K562 (cell line): Measurements from ENCODE around the gene FLAD1. TPM values are rescaled to one million over a fixed set of nuclear protein-coding genes. Genes with fewer than 3 reads are reported as not detected.
A peak's percentile ranks its signal among the peaks of the same experiment; 100 is the strongest.

Experiments used
- CHAMP1 ChIP-seq: fragments of 450-650 bp; IDR thresholded peaks from 2 replicates; pipeline ENCODE4 v1.6.1; 2016; ENCODE audit warnings: mild to moderate bottlenecking
- CHD1 ChIP-seq: fragments of 200-600 bp; sonication (generic); IDR thresholded peaks from one replicate; pipeline ENCODE4 v1.6.1; 2012; ENCODE audit warnings: mild to moderate bottlenecking, moderate library complexity, low read length, inconsistent platforms
- CHD2 ChIP-seq: IDR thresholded peaks from 2 replicates; pipeline ENCODE4 v1.6.1; 2011; ENCODE audit warnings: low read depth, low read length
- DMBX1 ChIP-seq: fragments of 250-450 bp; sonication (Bioruptor Pico); IDR thresholded peaks from 2 replicates; pipeline ENCODE4 v1.8.0; 2022; ENCODE audit warnings: inconsistent platforms, mild to moderate bottlenecking, moderate library complexity, borderline replicate concordance
- JUN ChIP-seq, 2 experiments: sonication (generic) in 1 of 2; formaldehyde crosslinking in 1 of 2; IDR thresholded peaks; 2 replicates each; pipeline versions ENCODE4 v1.6.1 to v1.8.0; 2012 to 2022; ENCODE audit warnings: borderline replicate concordance in 2 of 2, mild to moderate bottlenecking in 2 of 2, improper control_type of control experiment in 1 of 2, low read depth in 1 of 2, low read length in 1 of 2, missing genetic modification reagents in 1 of 2
- MEF2D ChIP-seq: conservative IDR thresholded peaks from 2 replicates; pipeline ENCODE4 v1.6.1; 2016; ENCODE audit warnings: low read depth, missing genetic modification characterization, missing compliant biosample characterization
- MLLT1 ChIP-seq, 2 experiments: fragments of 450-650 bp; IDR thresholded peaks; 2 replicates each; pipeline ENCODE4 v1.6.1; 2016
- PBX2 ChIP-seq, 2 experiments: IDR thresholded peaks in 1 of 2; conservative IDR thresholded peaks in 1 of 2; 2 replicates each; pipeline ENCODE4 v1.6.1; 2016; ENCODE audit warnings: low read depth in 2 of 2, mild to moderate bottlenecking in 1 of 2, missing compliant biosample characterization in 1 of 2, missing genetic modification characterization in 1 of 2, moderate library complexity in 1 of 2
- POLR2AphosphoS5 ChIP-seq: IDR thresholded peaks from 2 replicates; pipeline ENCODE4 v1.6.1; 2011; ENCODE audit warnings: mild to moderate bottlenecking, low read depth, low read length, moderate library complexity; ENCODE audit not compliant: control insufficient read depth, insufficient read depth
- RBM15 ChIP-seq: fragments of 200-400 bp; formaldehyde crosslinking; IDR thresholded peaks from 2 replicates; pipeline ENCODE4 v1.6.1; 2018; ENCODE audit warnings: mild to moderate bottlenecking, low read length, moderate library complexity; ENCODE audit not compliant: insufficient read depth
- SMAD4 ChIP-seq: fragments of 250-450 bp; sonication (Bioruptor Pico); conservative IDR thresholded peaks from 2 replicates; pipeline ENCODE4 v1.8.0; 2021; ENCODE audit warnings: inconsistent platforms, mild to moderate bottlenecking, moderate library complexity
- SPI1 ChIP-seq: IDR thresholded peaks from 2 replicates; pipeline ENCODE4 v1.6.1; 2011; ENCODE audit warnings: low read depth, low read length, control low read depth, borderline replicate concordance
- SRSF9 ChIP-seq: fragments of 200-400 bp; formaldehyde crosslinking; IDR thresholded peaks from 2 replicates; pipeline ENCODE4 v1.6.1; 2017; ENCODE audit warnings: low read depth, low read length, borderline replicate concordance
- THRAP3 ChIP-seq: fragments of 450-650 bp; IDR thresholded peaks from 2 replicates; pipeline ENCODE4 v1.6.1; 2016; ENCODE audit warnings: mild to moderate bottlenecking, inconsistent platforms, borderline replicate concordance
- ZNF146 ChIP-seq: IDR thresholded peaks from one replicate; pipeline ENCODE4 v1.6.1; 2018; ENCODE audit warnings: missing compliant biosample characterization; ENCODE audit not compliant: unreplicated experiment
- ZNF175 ChIP-seq: fragments of 200-800 bp; sonication (Bioruptor generic); IDR thresholded peaks from 2 replicates; pipeline ENCODE4 v1.6.1; 2016; ENCODE audit warnings: low read depth, mild to moderate bottlenecking, missing genetic modification characterization, missing compliant biosample characterization
- ZNF212 ChIP-seq: fragments of 450-650 bp; formaldehyde crosslinking; IDR thresholded peaks from 2 replicates; pipeline ENCODE4 v1.4.0; 2020; ENCODE audit warnings: mild to moderate bottlenecking
- ZNF3 ChIP-seq: fragments of 250-450 bp; sonication (Bioruptor Pico); IDR thresholded peaks from 2 replicates; pipeline ENCODE4 v1.5.0; 2021; ENCODE audit warnings: mild to moderate bottlenecking, moderate library complexity
- ZNF431 ChIP-seq: sonication (generic); formaldehyde crosslinking; IDR thresholded peaks from 2 replicates; pipeline ENCODE4 v1.8.0; 2022; ENCODE audit warnings: mild to moderate bottlenecking, missing genetic modification reagents
- polyA plus RNA-seq, 8 experiments: library from polyadenylated mRNA; depleted of rRNA in 4 of 8; stranded (reverse) in 5 of 8; unstranded in 3 of 8; fragments of >200 nt; fragmentation: Nextera tagmentation in 2 of 8; fragmentation: Illumina TruSeq in 1 of 8; extraction: Ambion mirVana in 2 of 8; extraction: Trizol in 1 of 8; gene quantifications; 2 replicates each; pipeline versions ENCODE4 v1.2.1 to v1.2.3, GENCODE V29; 2011 to 2014; ENCODE audit warnings: inconsistent platforms in 1 of 8, missing spikeins in 1 of 8
- total RNA-seq, 7 experiments: library from RNA; depleted of rRNA in 6 of 7; stranded (reverse); fragments of >200 nt in 6 of 7; fragmentation: Illumina TruSeq in 2 of 7; extraction: Trizol in 2 of 7; gene quantifications; 2 replicates each; pipeline versions ENCODE4 v1.2.1 to v1.2.3, GENCODE V29; 2011 to 2021; ENCODE audit warnings: low replicate concordance in 1 of 7

Gene FLAD1
- total and polyA plus RNA-seq, 9 of the 15 experiments (the other 6 are each of a cell fraction or from before 2014, with no cell fraction given): 24.9 to 85.8 (median 67.0) TPM

- TF ChIP-seq PBX2 (CRISPR knock-in tag; IDR thresholded peaks at IDR 0.05; ENCODE audit: low read depth) (0 out of 2 replicates have a peak, but pooled peaks have one; percentile 36), PBX2 (tag; conservative IDR thresholded peaks at IDR 0.05; ENCODE audit: low read depth) (no peak; the same call in 1 of the 2 replicates), DMBX1 (CRISPR knock-in tag) (peak; percentile 79; the same call in 1 of the 2 replicates), MEF2D (tag) (no peak; the same call in 1 of the 2 replicates), ZNF3 (CRISPR knock-in tag) (no peak), SPI1 (no peak), MLLT1 (IDR thresholded peaks at IDR 0.05) (peak in 1 of 2 experiments; percentile 58; a peak in 1 of 4 replicates), SRSF9 (no peak), ZNF175 (CRISPR knock-in tag) (peak; percentile 37; the same call in 1 of the 2 replicates), THRAP3 (no peak), CHAMP1 (no peak), CHD2 (peak; percentile 92), ZNF146 (peak; percentile 22), RBM15 (no peak), ZNF431 (no peak; the same call in 1 of the 2 replicates), CHD1 (no peak), ZNF212 (CRISPR knock-in tag) (no peak), POLR2AphosphoS5 (no peak), SMAD4 (CRISPR knock-in tag) (no peak; the same call in 1 of the 2 replicates), JUN (IDR thresholded peaks at IDR 0.05; ENCODE audit: borderline replicate concordance, low read depth, low read length) (peak; percentile 66; the same call in 1 of the 2 replicates), JUN (CRISPR knock-in tag; IDR thresholded peaks at IDR 0.05; ENCODE audit: borderline replicate concordance) (peak; percentile 90; the same call in 1 of the 2 replicates)
Observed at GRCh38 chr1:154936555-154937084, 46.5 kb upstream of the FLAD1 start, which contains the start of gene PMVK (continued).
